ENCODE measurements around the gene FANCC.
A peak's percentile ranks its signal among the peaks of the same experiment; 100 is the strongest.

GRCh38 chr9:95131023-95131943 is 186.2 kb downstream of the FANCC start:
- peak; percentile 86 for TF ChIP-seq CTCF (conservative IDR thresholded peaks at IDR 0.05)
- TF ChIP-seq EZH2 (IDR thresholded peaks at IDR 0.05; ENCODE audit: low read depth), result no peak
